Neural progenitor cell (in vitro differentiated cells): Measurements from ENCODE around the gene TTPAL. TPM values are rescaled to one million over a fixed set of nuclear protein-coding genes. Genes with fewer than 3 reads are reported as not detected.

ENCODE experiments used
- DNase-seq: peaks from one replicate; pipeline ENCODE4 v3.0.0-alpha.2; 2016; ENCODE audit warnings: low spot score
- H2AFZ ChIP-seq: fragments of 200-600 bp; sonication (generic); replicated peaks from 2 replicates; pipeline ENCODE4 v1.6.1; 2016; ENCODE audit warnings: antibody characterized with exemption
- H3F3A ChIP-seq: fragments of 200-600 bp; sonication (generic); 2 replicates; pipeline ENCODE4 v1.6.1; 2016; ENCODE audit warnings: antibody characterized with exemption, low read depth
- H3K27ac ChIP-seq: fragments of 200-600 bp; sonication (generic); 2 replicates; pipeline ENCODE4 v1.5.1; 2016; ENCODE audit warnings: mild to moderate bottlenecking
- H3K27me3 ChIP-seq: fragments of 200-600 bp; sonication (generic); 2 replicates; pipeline ENCODE4 v1.6.1; 2016; ENCODE audit warnings: mild to moderate bottlenecking, moderate library complexity
- H3K36me3 ChIP-seq: fragments of 200-600 bp; sonication (generic); 2 replicates; pipeline ENCODE4 v1.5.1; 2016
- H3K4me1 ChIP-seq: fragments of 200-600 bp; sonication (generic); 2 replicates; pipeline ENCODE4 v1.6.1; 2016; ENCODE audit warnings: mixed run types
- H3K4me2 ChIP-seq: fragments of 200-600 bp; sonication (generic); 2 replicates; pipeline ENCODE4 v1.6.1; 2016
- H3K4me3 ChIP-seq: fragments of 200-600 bp; sonication (generic); 2 replicates; pipeline ENCODE4 v1.5.1; 2016
- H3K79me2 ChIP-seq: fragments of 200-600 bp; sonication (generic); 2 replicates; pipeline ENCODE4 v1.6.1; 2016; ENCODE audit warnings: low read depth
- H3K9ac ChIP-seq: fragments of 200-600 bp; sonication (generic); 2 replicates; pipeline ENCODE4 v1.6.1; 2016
- H3K9me3 ChIP-seq: fragments of 200-600 bp; sonication (generic); 2 replicates; pipeline ENCODE4 v1.5.1; 2016; ENCODE audit warnings: low read depth
- H4K20me1 ChIP-seq: fragments of 200-600 bp; sonication (generic); 2 replicates; pipeline ENCODE4 v1.6.1; 2016; ENCODE audit warnings: low read depth
- H3K27ac Mint-ChIP-seq: 3 replicates; pipeline ENCODE4 v1.8.0; 2021; ENCODE audit warnings: mixed read lengths
- H3K27me3 Mint-ChIP-seq: 2 replicates; pipeline ENCODE4 v1.8.0; 2022; ENCODE audit warnings: low read depth, mild to moderate bottlenecking, inconsistent platforms, moderate library complexity, mixed read lengths; ENCODE audit not compliant: insufficient read depth
- H3K36me3 Mint-ChIP-seq: 3 replicates; pipeline ENCODE4 v1.8.0; 2021; ENCODE audit warnings: mixed read lengths
- H3K4me1 Mint-ChIP-seq: 3 replicates; pipeline ENCODE4 v1.8.0; 2021; ENCODE audit warnings: mixed read lengths
- H3K4me3 Mint-ChIP-seq: 3 replicates; pipeline ENCODE4 v1.8.0; 2021; ENCODE audit warnings: mild to moderate bottlenecking, moderate library complexity, mixed read lengths
- H3K9me3 Mint-ChIP-seq: 3 replicates; pipeline ENCODE4 v1.8.0; 2020; ENCODE audit warnings: mixed read lengths
- EZH2 ChIP-seq: fragments of 200-600 bp; sonication (generic); IDR thresholded peaks from 2 replicates; pipeline ENCODE4 v1.6.1; 2017; ENCODE audit warnings: antibody characterized with exemption, mild to moderate bottlenecking, moderate library complexity
- EZH2phosphoT487 ChIP-seq: fragments of 200-600 bp; sonication (generic); IDR thresholded peaks from 2 replicates; pipeline ENCODE4 v1.6.1; 2017; ENCODE audit warnings: antibody characterized with exemption
- total RNA-seq: library from RNA; depleted of rRNA; stranded (reverse); fragments of >200 nt; gene quantifications from 2 replicates; pipeline ENCODE4 v1.2.3, GENCODE V29; 2015; ENCODE audit warnings: low replicate concordance
- TF ChIP-seq, protein P1 (sequence below): fragments of 200-600 bp; sonication (generic); IDR thresholded peaks from 2 replicates; pipeline ENCODE4 v1.5.1; 2017; ENCODE audit warnings: antibody characterized with exemption, mild to moderate bottlenecking

TTPAL gene
- total RNA-seq, 1 donor from 2014 or later: 7.8 TPM

DNA sequence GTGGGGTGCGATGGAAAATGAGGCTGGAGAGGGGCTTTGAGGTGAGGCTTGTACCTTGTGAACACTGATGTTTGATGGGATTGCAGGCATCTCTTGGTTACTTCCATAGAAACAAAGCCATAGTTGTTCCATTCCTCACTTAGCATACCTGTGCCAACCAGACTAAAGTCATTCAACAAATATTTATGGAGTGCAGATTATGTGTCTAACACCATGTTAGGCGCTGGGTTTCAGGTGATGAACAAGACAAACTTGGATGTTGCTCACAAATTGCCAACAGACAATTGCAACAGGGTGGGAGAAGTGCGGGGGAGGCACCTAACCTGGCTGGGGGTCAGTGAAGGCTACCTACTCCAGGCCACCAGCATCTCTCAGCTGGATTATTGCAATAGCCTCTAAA is 1.5 kb downstream of the TTPAL start:
- peaks cover 14% of the 10 kb centered on the region for H3K79me2 ChIP-seq
- peak overlapping the region; percentile 86 for H3K4me2 ChIP-seq
- no peak overlapping the region for H3K27ac ChIP-seq

GRCh38 chr20:44478206-44478605 is 2.5 kb downstream of the TTPAL start:
- Histone ChIP-seq H3K79me2 (peaks cover 14% of the 10 kb centered on the region), H4K20me1 (no peaks in the 10 kb centered on the region), H2AFZ (no peak overlapping the region), H3K4me2 (no peak overlapping the region), H3K9ac (no peak overlapping the region), H3K9me3 (no peaks in the 10 kb centered on the region), H3K27me3 (no peaks in the 10 kb centered on the region), H3K27ac (no peak overlapping the region), H3K4me3 (no peak overlapping the region), H3K36me3 (no peaks in the 10 kb centered on the region), H3F3A (no peaks in the 10 kb centered on the region), H3K4me1 (no peaks in the 10 kb centered on the region)
- DNase-seq: no peak
- Mint-ChIP-seq H3K4me3 (no peak overlapping the region), H3K4me1 (peaks cover 13% of the 10 kb centered on the region), H3K36me3 (peaks cover 8% of the 10 kb centered on the region), H3K9me3 (no peaks in the 10 kb centered on the region), H3K27me3 (peaks cover 6% of the 10 kb centered on the region), H3K27ac (no peak overlapping the region)
- no peak for TF ChIP-seq EZH2phosphoT487
- TF ChIP-seq, protein P1, sequence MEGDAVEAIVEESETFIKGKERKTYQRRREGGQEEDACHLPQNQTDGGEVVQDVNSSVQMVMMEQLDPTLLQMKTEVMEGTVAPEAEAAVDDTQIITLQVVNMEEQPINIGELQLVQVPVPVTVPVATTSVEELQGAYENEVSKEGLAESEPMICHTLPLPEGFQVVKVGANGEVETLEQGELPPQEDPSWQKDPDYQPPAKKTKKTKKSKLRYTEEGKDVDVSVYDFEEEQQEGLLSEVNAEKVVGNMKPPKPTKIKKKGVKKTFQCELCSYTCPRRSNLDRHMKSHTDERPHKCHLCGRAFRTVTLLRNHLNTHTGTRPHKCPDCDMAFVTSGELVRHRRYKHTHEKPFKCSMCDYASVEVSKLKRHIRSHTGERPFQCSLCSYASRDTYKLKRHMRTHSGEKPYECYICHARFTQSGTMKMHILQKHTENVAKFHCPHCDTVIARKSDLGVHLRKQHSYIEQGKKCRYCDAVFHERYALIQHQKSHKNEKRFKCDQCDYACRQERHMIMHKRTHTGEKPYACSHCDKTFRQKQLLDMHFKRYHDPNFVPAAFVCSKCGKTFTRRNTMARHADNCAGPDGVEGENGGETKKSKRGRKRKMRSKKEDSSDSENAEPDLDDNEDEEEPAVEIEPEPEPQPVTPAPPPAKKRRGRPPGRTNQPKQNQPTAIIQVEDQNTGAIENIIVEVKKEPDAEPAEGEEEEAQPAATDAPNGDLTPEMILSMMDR: no peak
- TF ChIP-seq EZH2: no peak

More for the DNA sequence above, 1.5 kb downstream of the TTPAL start:
- H2AFZ ChIP-seq: no peak overlapping the region
- Mint-ChIP-seq H3K9me3 (no peaks in the 10 kb centered on the region), H3K4me1 (peaks cover 13% of the 10 kb centered on the region), H3K4me3 (peak overlapping the region; percentile 91), H3K27me3 (peaks cover 6% of the 10 kb centered on the region), H3K27ac (no peak overlapping the region), H3K36me3 (peaks cover 8% of the 10 kb centered on the region)
- no peak for DNase-seq
- H3K9ac ChIP-seq: no peak overlapping the region
- H4K20me1 ChIP-seq: no peaks in the 10 kb centered on the region
- no peaks in the 10 kb centered on the region for H3F3A ChIP-seq
- H3K27me3 ChIP-seq: no peaks in the 10 kb centered on the region
- TF ChIP-seq EZH2phosphoT487: no peak
- TF ChIP-seq EZH2: no peak
- TF ChIP-seq, protein P1: no peak
- H3K4me3 ChIP-seq: no peak overlapping the region
- no peaks in the 10 kb centered on the region for H3K4me1 ChIP-seq
- no peaks in the 10 kb centered on the region for H3K36me3 ChIP-seq
- no peaks in the 10 kb centered on the region for H3K9me3 ChIP-seq

DNA sequence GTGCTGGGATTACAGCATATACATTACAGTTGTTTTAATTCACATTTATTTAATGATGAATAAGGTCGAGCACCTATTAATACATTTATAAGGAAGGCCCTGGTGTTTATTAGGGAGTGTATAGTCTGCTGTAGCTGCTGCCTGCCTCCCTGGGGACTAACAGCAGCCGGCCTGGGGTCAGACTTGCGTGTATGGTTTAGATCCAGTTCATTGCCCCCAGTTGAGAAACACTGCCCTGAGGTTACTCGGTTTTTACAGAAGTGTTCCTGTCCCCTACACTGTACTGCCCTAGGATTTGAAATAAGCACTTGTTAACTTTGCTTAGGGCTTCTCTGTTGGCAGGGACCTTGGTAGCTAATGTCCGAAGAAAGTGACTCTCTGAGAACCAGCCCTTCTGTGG is 4.0 kb downstream of the TTPAL start:
- no peak overlapping the region for H3K27ac Mint-ChIP-seq
- H3K27me3 ChIP-seq: no peaks in the 10 kb centered on the region
- no peak for DNase-seq
- H3K27me3 Mint-ChIP-seq: peaks cover 2% of the 10 kb centered on the region
- H3K36me3 ChIP-seq: no peaks in the 10 kb centered on the region
- no peaks in the 10 kb centered on the region for H3F3A ChIP-seq
- H4K20me1 ChIP-seq: no peaks in the 10 kb centered on the region
- H3K79me2 ChIP-seq: peaks cover 14% of the 10 kb centered on the region
- H3K36me3 Mint-ChIP-seq: peaks cover 8% of the 10 kb centered on the region
- H3K4me1 ChIP-seq: no peaks in the 10 kb centered on the region
- peaks cover 13% of the 10 kb centered on the region for H3K4me1 Mint-ChIP-seq
- no peak overlapping the region for H3K4me3 ChIP-seq
- TF ChIP-seq EZH2: no peak
- H2AFZ ChIP-seq: no peak overlapping the region
- no peak overlapping the region for H3K9ac ChIP-seq
- H3K4me2 ChIP-seq: no peak overlapping the region
- H3K27ac ChIP-seq: no peak overlapping the region
- H3K4me3 Mint-ChIP-seq: no peak overlapping the region
- no peaks in the 10 kb centered on the region for H3K9me3 Mint-ChIP-seq
- no peaks in the 10 kb centered on the region for H3K9me3 ChIP-seq

DNA sequence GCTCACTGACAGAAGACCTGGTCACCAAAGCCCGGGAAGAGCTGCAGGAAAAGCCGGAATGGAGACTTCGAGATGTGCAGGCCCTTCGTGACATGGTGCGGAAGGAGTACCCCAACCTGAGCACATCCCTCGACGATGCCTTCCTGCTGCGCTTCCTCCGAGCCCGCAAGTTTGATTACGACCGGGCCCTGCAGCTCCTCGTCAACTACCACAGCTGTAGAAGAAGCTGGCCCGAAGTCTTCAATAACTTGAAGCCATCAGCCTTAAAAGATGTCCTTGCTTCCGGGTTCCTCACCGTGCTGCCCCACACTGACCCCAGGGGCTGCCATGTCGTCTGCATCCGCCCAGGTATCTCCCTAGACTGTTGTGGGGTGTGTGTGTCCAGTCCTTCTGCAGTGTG is 4.4 kb downstream of the TTPAL start:
- Histone ChIP-seq H2AFZ (no peak overlapping the region), H3K4me2 (no peak overlapping the region), H3K79me2 (peaks cover 14% of the 10 kb centered on the region), H3K4me1 (no peaks in the 10 kb centered on the region), H3K4me3 (no peak overlapping the region), H3K9me3 (no peaks in the 10 kb centered on the region), H4K20me1 (no peaks in the 10 kb centered on the region), H3K9ac (no peak overlapping the region), H3K27ac (no peak overlapping the region), H3F3A (no peaks in the 10 kb centered on the region), H3K27me3 (no peaks in the 10 kb centered on the region), H3K36me3 (no peaks in the 10 kb centered on the region)
- no peak for DNase-seq
- no peaks in the 10 kb centered on the region for H3K9me3 Mint-ChIP-seq
- H3K27me3 Mint-ChIP-seq: no peaks in the 10 kb centered on the region
- no peak overlapping the region for H3K4me3 Mint-ChIP-seq
- H3K36me3 Mint-ChIP-seq: peaks cover 9% of the 10 kb centered on the region
- peaks cover 9% of the 10 kb centered on the region for H3K4me1 Mint-ChIP-seq
- TF ChIP-seq EZH2 (no peak), EZH2phosphoT487 (no peak)
- TF ChIP-seq, protein P1: no peak
- no peak overlapping the region for H3K27ac Mint-ChIP-seq
